ENCODE data around the gene MET.
"Not testable (repeated sequence)": the region's sequence is repeated elsewhere in the genome, so short reads cannot be mapped to it uniquely, and the experiment has no call there.

MET gene

GRCh38 chr7:116812860-116813259 lies 140.9 kb downstream of the MET start:
- H3K9me3 ChIP-seq (ENCODE audit: control insufficient read depth, insufficient read depth, low read depth, low read length): no peaks in the 10 kb centered on the region
- ChIA-PET CTCF (interaction anchor here (0.7 to 2.8 kb wide), 3 partner anchors 9 to 221 kb away, joined by 3 to 15 read pairs (median 4); no protein-coding TSS in a partner anchor), POLR2A (no interaction called here)
- peaks cover 18% of the 10 kb centered on the region for H3K4me1 ChIP-seq (ENCODE audit: control insufficient read depth, insufficient read depth, low read length)
- H3K27ac ChIP-seq (ENCODE audit: extremely low read depth, low read depth, low read length): no peak overlapping the region
- no peak overlapping the region for H3K4me3 ChIP-seq (ENCODE audit: low read depth, low read length)
- no peaks in the 10 kb centered on the region for H3K36me3 ChIP-seq (ENCODE audit: control insufficient read depth in 2 of 2, insufficient read depth in 1 of 2, low read length in 2 of 2)
- TF ChIP-seq ZNF324 (tag by site-specific recombination; IDR thresholded peaks at IDR 0.05): no peak
- no peak for TF ChIP-seq PRDM6 (tag by site-specific recombination; IDR thresholded peaks at IDR 0.05)
- TF ChIP-seq ELK4 (IDR thresholded peaks at IDR 0.05; ENCODE audit: borderline replicate concordance, low read depth, low read length): no peak
- no peak for TF ChIP-seq ZNF704 (tag by site-specific recombination; IDR thresholded peaks at IDR 0.05)
- TF ChIP-seq ZNF658 (tag by site-specific recombination; IDR thresholded peaks at IDR 0.05): no peak
- no peak for TF ChIP-seq ZNF521 (tag by site-specific recombination; IDR thresholded peaks at IDR 0.05)
- no peak for TF ChIP-seq KLF9 (tag by site-specific recombination; IDR thresholded peaks at IDR 0.05; ENCODE audit: low read depth)
- no peak for TF ChIP-seq ZIC2 (tag by site-specific recombination; IDR thresholded peaks at IDR 0.05)
- no peak for TF ChIP-seq ZNF391 (tag by site-specific recombination; IDR thresholded peaks at IDR 0.05; ENCODE audit: borderline replicate concordance, low read depth)
- TF ChIP-seq ZNF302 (tag by site-specific recombination; IDR thresholded peaks at IDR 0.05; ENCODE audit: low read depth): no peak
- TF ChIP-seq ZBTB8A (tag by site-specific recombination; IDR thresholded peaks at IDR 0.05): no peak

GRCh38 chr7:116813371-116813770 lies 141.4 kb downstream of the MET start:
- H3K4me3 ChIP-seq (ENCODE audit: low read depth, low read length); H3K36me3 ChIP-seq (ENCODE audit: control insufficient read depth in 2 of 2, insufficient read depth in 1 of 2, low read length in 2 of 2); POLR2A ChIA-PET; H3K27ac ChIP-seq (ENCODE audit: extremely low read depth, low read depth, low read length); H3K9me3 ChIP-seq (ENCODE audit: control insufficient read depth, insufficient read depth, low read depth, low read length): not testable (repeated sequence)
- peaks cover 18% of the 10 kb centered on the region for H3K4me1 ChIP-seq (ENCODE audit: control insufficient read depth, insufficient read depth, low read length)
- CTCF ChIA-PET: interaction anchor here (0.7 to 2.8 kb wide), 4 partner anchors 10 to 222 kb away, joined by 3 to 15 read pairs (median 4); no protein-coding TSS in a partner anchor

GRCh38 chr7:116815041-116815440 lies 143.0 kb downstream of the MET start:
- H3K36me3 ChIP-seq (ENCODE audit: control insufficient read depth in 2 of 2, insufficient read depth in 1 of 2, low read length in 2 of 2): no peaks in the 10 kb centered on the region
- TF ChIP-seq REST (tag by site-specific recombination; IDR thresholded peaks at IDR 0.05) (peak; percentile 73), ZNF473 (tag by site-specific recombination; IDR thresholded peaks at IDR 0.05) (no peak), TRIM28 (IDR thresholded peaks at IDR 0.05; ENCODE audit: borderline replicate concordance, low read length) (no peak)
- H3K27ac ChIP-seq (ENCODE audit: extremely low read depth, low read depth, low read length): no peak overlapping the region
- H3K9me3 ChIP-seq (ENCODE audit: control insufficient read depth, insufficient read depth, low read depth, low read length): no peaks in the 10 kb centered on the region
- H3K4me1 ChIP-seq (ENCODE audit: control insufficient read depth, insufficient read depth, low read length): peaks cover 11% of the 10 kb centered on the region
- no peak overlapping the region for H3K4me3 ChIP-seq (ENCODE audit: low read depth, low read length)
- ChIA-PET CTCF (interaction anchor here (0.6 to 2.8 kb wide), 2 partner anchors 224 to 556 kb away, joined by 3 to 15 read pairs; no protein-coding TSS in a partner anchor), POLR2A (no interaction called here)

All from HEK293 (cell line).